Limb (tissue), 2 donors: ENCODE data around the gene SRRM2.

ENCODE experiments used
- DNase-seq, 2 donors: peaks; one replicate each; pipeline ENCODE4 v3.0.0-alpha.2; 2016; ENCODE audit errors: extremely low spot score in 2 of 2

The SRRM2 gene

GRCh38 chr16:2739625-2740430 is 12.6 kb upstream of the SRRM2 start:
- DNase-seq = no peak

- no peak for DNase-seq
Measured at GRCh38 chr16:2740476-2740875, 12.0 kb upstream of the SRRM2 start.

- no peak for DNase-seq
Measured at GRCh38 chr16:2741168-2741567, 11.3 kb upstream of the SRRM2 start.

GRCh38 chr16:2742323-2743006 is 10.0 kb upstream of the SRRM2 start:
- DNase-seq = no peak

- DNase-seq = no peak
Measured at GRCh38 chr16:2743007-2743810, 9.2 kb upstream of the SRRM2 start.

- no peak for DNase-seq
Measured at GRCh38 chr16:2744711-2745110, 7.7 kb upstream of the SRRM2 start.

- DNase-seq = no peak
Measured at GRCh38 chr16:2745116-2745890, 7.1 kb upstream of the SRRM2 start.

GRCh38 chr16:2745961-2746360 is 6.5 kb upstream of the SRRM2 start:
- no peak for DNase-seq

GRCh38 chr16:2748757-2749455 is 3.5 kb upstream of the SRRM2 start:
- DNase-seq = no peak

- DNase-seq = no peak
Measured at GRCh38 chr16:2749476-2749875, 3.0 kb upstream of the SRRM2 start.

GRCh38 chr16:2749936-2750335 is 2.5 kb upstream of the SRRM2 start:
- DNase-seq = no peak

GRCh38 chr16:2751577-2752034 is 832 bp upstream of the SRRM2 start:
- no peak for DNase-seq

GRCh38 chr16:2752850-2753732 is 653 bp downstream of the SRRM2 start:
- DNase-seq = peak; percentile 84 to 94

- DNase-seq = no peak
Measured at GRCh38 chr16:2753733-2754020, 1.2 kb downstream of the SRRM2 start.

- DNase-seq = no peak
Measured at GRCh38 chr16:2755158-2755557, 2.7 kb downstream of the SRRM2 start.

- no peak for DNase-seq
Measured at GRCh38 chr16:2756288-2757015, 4.0 kb downstream of the SRRM2 start.

- DNase-seq = no peak
Measured at GRCh38 chr16:2757344-2757743, 4.9 kb downstream of the SRRM2 start.

- no peak for DNase-seq
Measured at GRCh38 chr16:2761472-2761871, 9.0 kb downstream of the SRRM2 start.

- no peak for DNase-seq
Measured at GRCh38 chr16:2761886-2762583, 9.6 kb downstream of the SRRM2 start.
